ENCODE measurements around the gene KLK13. TPM values are rescaled to one million over a fixed set of nuclear protein-coding genes. Genes with fewer than 3 reads are reported as not detected.

Gene KLK13
- polyA plus RNA-seq, 2 of the 4 experiments (the other 2 are of a cell fraction) = not detected

GRCh38 chr19:51101171-51101865 is 36.4 kb upstream of the KLK13 start:
- WGBS (ENCODE audit: missing lambda C conversion rate) = 82% methylated on average over 5 of the region's 5 CpGs
- DNase-seq (ENCODE audit: low read depth in 1 of 2, low spot score in 1 of 2) = no peak
- Histone ChIP-seq H3K4me3 (no peak overlapping the region), H3K9me3 (no peaks in the 10 kb centered on the region), H3K4me2 (no peak overlapping the region), H3K4me1 (peaks cover 10% of the 10 kb centered on the region; the same call in 1 of the 3 replicates), H3K27ac (no peak overlapping the region)
- TF ChIP-seq HMGXB4 (CRISPR knock-in tag; IDR thresholded peaks at IDR 0.05; ENCODE audit: borderline replicate concordance) = no peak
- TF ChIP-seq CEBPB (IDR thresholded peaks at IDR 0.05) = no peak
- no peak for TF ChIP-seq JUN (IDR thresholded peaks at IDR 0.05)
- TF ChIP-seq HOXA7 (CRISPR knock-in tag; IDR thresholded peaks at IDR 0.05) = no peak
- no peak for TF ChIP-seq POLR2AphosphoS2 (conservative IDR thresholded peaks at IDR 0.05; ENCODE audit: low read length)
- POLR2A ChIA-PET = no interaction called here
- no peak for FAIRE-seq
- no peak for ATAC-seq
- CTCF ChIA-PET = interaction anchor here (0.6 to 2.5 kb wide), 7 partner anchors 8 to 748 kb away, joined by 3 to 8 read pairs (median 5); no protein-coding TSS in a partner anchor

GRCh38 chr19:51100601-51101000 is 35.7 kb upstream of the KLK13 start:
- H3K4me1 ChIP-seq = peaks cover 10% of the 10 kb centered on the region; the same call in 1 of the 3 replicates
- ChIA-PET POLR2A (no interaction called here), CTCF (interaction anchor here (0.6 to 2.5 kb wide), 8 partner anchors 18 to 492 kb away, joined by 3 to 8 read pairs (median 4); no protein-coding TSS in a partner anchor)
- FAIRE-seq (no peak), ATAC-seq (no peak), DNase-seq (ENCODE audit: low read depth in 1 of 2, low spot score in 1 of 2) (no peak)
- H3K9me3 ChIP-seq = no peaks in the 10 kb centered on the region
- 74% methylated on average over 3 of the region's 3 CpGs for WGBS (ENCODE audit: missing lambda C conversion rate)
- no peak overlapping the region for H3K27ac ChIP-seq
- no peak overlapping the region for H3K4me2 ChIP-seq
- TF ChIP-seq NR3C1 (IDR thresholded peaks at IDR 0.05) (no peak), HMGXB4 (CRISPR knock-in tag; IDR thresholded peaks at IDR 0.05; ENCODE audit: borderline replicate concordance) (no peak), ZSCAN20 (CRISPR knock-in tag; IDR thresholded peaks at IDR 0.05) (no peak), JUNB (IDR thresholded peaks at IDR 0.05) (no peak), FOSB (CRISPR knock-in tag; IDR thresholded peaks at IDR 0.05) (no peak), RNF2 (IDR thresholded peaks at IDR 0.05; ENCODE audit: borderline replicate concordance, low read depth) (no peak), HOXB5 (CRISPR knock-in tag; IDR thresholded peaks at IDR 0.05) (no peak), POLR2AphosphoS2 (conservative IDR thresholded peaks at IDR 0.05; ENCODE audit: low read length) (no peak), HDAC2 (IDR thresholded peaks at IDR 0.05) (no peak), CTCF (IDR thresholded peaks at IDR 0.05) (no peak), ELK1 (IDR thresholded peaks at IDR 0.05; ENCODE audit: low read depth, low read length) (no peak), REST (IDR thresholded peaks at IDR 0.05) (no peak), RARB (CRISPR knock-in tag; IDR thresholded peaks at IDR 0.05) (no peak), RFX5 (IDR thresholded peaks at IDR 0.05) (no peak), CHD2 (IDR thresholded peaks at IDR 0.05; ENCODE audit: low read length, partially characterized antibody) (no peak)
- no peak overlapping the region for H3K4me3 ChIP-seq

Data from A549 (cell line).